Subcutaneous preadipocyte (primary cell): Measurements from ENCODE around the gene ATP2A3. TPM values are rescaled to one million over a fixed set of nuclear protein-coding genes. Genes with fewer than 3 reads are reported as not detected.

ENCODE experiments used
- total RNA-seq: library from RNA; depleted of rRNA; stranded (reverse); fragments of >200 nt; gene quantifications from 2 replicates; pipeline ENCODE4 v1.2.3, GENCODE V29; 2012

The ATP2A3 gene
- total RNA-seq = 0.37 and 0.78 TPM in 2 replicates

GRCh38 chr17:3964203-3965117 lies at the start of gene ATP2A3:
Gene ATP2A3 (minus strand): TSS chr17:3964437. CDS start chr17:3964291, 146 bp downstream.

GRCh38 chr17:3915995-3916696 lies 48.1 kb downstream of the ATP2A3 start, which contains the start of gene P2RX1:
Gene P2RX1 (minus strand): TSS chr17:3916465. CDS start chr17:3916225, 240 bp downstream.

GRCh38 chr17:3893003-3893719 lies 71.1 kb downstream of the ATP2A3 start, which contains the start of gene CAMKK1:
Gene CAMKK1 (minus strand): TSS chr17:3893053. CDS start chr17:3885687, 7,366 bp downstream.

Other genes starting within 250 kb of the ATP2A3 start
- gene HASPIN, start 240.5 kb downstream of the ATP2A3 start, total RNA-seq = 8.5 and 13.1 TPM in 2 replicates
- gene ITGAE, start 163.2 kb downstream of the ATP2A3 start, total RNA-seq = 7.0 and 9.8 TPM in 2 replicates
- gene NCBP3, start 118.2 kb downstream of the ATP2A3 start, total RNA-seq = 13.6 and 16.8 TPM in 2 replicates
- 9.9 and 11.3 TPM in 2 replicates for gene CAMKK1, start 71.4 kb downstream of the ATP2A3 start, total RNA-seq
- not detected in 2 replicates for gene P2RX1, start 48.0 kb downstream of the ATP2A3 start, total RNA-seq
- 40.1 and 51.6 TPM in 2 replicates for gene ZZEF1, start 178.6 kb upstream of the ATP2A3 start, total RNA-seq
- 12.9 and 24.6 TPM in 2 replicates for gene CYB5D2, start 178.8 kb upstream of the ATP2A3 start, total RNA-seq